Measurements from ENCODE around the gene SYK.
A peak's percentile ranks its signal among the peaks of the same experiment; 100 is the strongest.

DNA sequence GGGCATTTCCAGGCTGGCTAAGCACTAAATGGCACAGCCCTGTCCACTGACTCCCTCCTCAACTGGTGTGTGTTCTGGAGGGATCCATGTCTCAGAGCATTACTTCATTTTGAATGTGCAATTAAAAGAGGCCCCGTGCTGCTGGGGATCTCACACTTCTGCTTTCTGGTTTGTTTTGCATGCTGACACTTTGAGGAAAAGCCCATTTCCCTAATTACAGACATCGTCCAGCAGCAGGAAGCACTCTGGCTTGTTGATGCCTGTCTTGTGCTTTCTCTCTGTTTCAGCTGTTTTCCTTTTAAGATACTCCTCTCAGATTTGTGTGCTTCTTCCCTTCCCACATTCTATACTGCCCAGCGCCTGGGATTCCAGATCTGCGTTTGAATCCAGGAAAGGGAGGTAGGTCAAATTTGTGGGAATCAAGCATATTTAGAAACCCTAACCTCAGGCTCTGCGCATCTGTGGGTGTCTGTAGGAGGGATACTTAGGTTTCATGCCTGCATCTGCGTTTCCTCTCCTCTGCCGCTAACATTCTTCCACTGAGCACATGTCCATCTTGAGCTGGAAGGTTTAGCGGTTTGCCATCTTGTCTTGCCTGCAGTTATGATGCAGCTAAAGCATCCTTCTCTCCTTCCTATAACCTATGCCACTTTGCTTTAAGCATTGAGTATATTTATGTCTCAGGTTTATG is 25.7 kb downstream of the SYK start:
- TF ChIP-seq POLR2AphosphoS5 (IDR thresholded peaks at IDR 0.05): peak in 1 of 3 donors; percentile 16
- TF ChIP-seq, protein P1, sequence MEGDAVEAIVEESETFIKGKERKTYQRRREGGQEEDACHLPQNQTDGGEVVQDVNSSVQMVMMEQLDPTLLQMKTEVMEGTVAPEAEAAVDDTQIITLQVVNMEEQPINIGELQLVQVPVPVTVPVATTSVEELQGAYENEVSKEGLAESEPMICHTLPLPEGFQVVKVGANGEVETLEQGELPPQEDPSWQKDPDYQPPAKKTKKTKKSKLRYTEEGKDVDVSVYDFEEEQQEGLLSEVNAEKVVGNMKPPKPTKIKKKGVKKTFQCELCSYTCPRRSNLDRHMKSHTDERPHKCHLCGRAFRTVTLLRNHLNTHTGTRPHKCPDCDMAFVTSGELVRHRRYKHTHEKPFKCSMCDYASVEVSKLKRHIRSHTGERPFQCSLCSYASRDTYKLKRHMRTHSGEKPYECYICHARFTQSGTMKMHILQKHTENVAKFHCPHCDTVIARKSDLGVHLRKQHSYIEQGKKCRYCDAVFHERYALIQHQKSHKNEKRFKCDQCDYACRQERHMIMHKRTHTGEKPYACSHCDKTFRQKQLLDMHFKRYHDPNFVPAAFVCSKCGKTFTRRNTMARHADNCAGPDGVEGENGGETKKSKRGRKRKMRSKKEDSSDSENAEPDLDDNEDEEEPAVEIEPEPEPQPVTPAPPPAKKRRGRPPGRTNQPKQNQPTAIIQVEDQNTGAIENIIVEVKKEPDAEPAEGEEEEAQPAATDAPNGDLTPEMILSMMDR (IDR thresholded peaks at IDR 0.05): no peak
- TF ChIP-seq POLR2A (IDR thresholded peaks at IDR 0.05): no peak

Data from stomach (tissue), 4 donors.